HG03432 (cell line): ENCODE measurements around the gene MYBPH.

ENCODE experiments used
- ATAC-seq: cut with Tn5 transposase; IDR thresholded peaks from one replicate; pipeline ENCODE4 v1.9.1; 2021; ENCODE audit warnings: mild to moderate bottlenecking, moderate library complexity; ENCODE audit not compliant: unreplicated experiment

The MYBPH gene

GRCh38 chr1:203150511-203151297, 24.9 kb downstream of the MYBPH start:
- no peak for ATAC-seq

DNA sequence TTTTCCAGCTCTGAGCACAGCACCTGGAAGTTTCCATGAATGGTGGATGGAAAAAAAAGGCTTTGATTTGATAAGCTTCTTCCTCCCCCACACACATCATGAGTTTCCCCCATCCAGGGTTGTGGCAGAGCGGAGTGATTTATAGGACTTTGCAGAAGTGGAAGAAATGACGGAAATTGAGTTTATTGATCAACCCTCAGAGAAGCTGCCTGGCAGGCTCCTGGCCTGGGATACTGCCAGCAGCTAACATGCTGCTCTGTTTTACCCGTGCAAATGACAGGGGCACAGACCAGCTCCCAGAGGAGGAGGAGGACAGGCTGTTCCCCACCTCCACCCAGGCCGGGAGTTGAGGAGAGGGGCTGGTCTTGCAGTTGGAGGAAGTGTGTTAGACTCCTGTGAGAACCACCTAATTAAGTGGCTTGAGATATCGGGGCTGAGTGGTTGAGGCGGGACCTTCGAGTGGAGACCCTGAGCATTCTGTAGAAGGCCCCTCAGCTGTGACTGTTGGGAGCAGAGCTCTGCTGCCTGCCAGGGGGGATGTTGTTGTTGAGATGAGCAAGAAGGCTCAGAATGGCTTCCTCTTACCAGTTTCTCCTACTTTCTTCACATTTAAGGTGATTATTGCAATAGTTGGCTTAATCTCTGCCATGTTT, 26.3 kb downstream of the MYBPH start:
- no peak for ATAC-seq

DNA sequence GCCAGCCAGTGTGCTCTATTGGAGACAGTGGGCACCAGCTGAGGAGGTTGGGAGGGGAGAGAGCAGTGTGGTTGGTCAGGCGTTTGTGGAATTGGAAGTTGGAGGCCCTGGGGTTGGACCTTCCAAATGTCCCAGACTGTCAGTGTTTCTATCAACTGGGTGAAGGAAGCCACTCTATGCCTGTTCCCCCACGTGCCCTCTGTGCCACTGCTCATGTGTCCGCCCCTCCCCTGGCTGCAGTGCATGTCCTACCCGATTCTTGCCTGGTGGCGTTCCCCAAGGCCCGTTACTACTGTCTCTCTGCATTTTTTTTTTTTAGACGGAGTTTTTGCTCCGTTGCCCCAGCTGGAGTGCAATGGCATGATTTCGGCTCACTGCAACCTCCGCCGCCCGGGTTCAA, 27.0 kb downstream of the MYBPH start:
- no peak for ATAC-seq

- no peak for ATAC-seq
These were observed 27.5 kb downstream of the MYBPH start for GRCh38 chr1:203148127-203148526.

DNA sequence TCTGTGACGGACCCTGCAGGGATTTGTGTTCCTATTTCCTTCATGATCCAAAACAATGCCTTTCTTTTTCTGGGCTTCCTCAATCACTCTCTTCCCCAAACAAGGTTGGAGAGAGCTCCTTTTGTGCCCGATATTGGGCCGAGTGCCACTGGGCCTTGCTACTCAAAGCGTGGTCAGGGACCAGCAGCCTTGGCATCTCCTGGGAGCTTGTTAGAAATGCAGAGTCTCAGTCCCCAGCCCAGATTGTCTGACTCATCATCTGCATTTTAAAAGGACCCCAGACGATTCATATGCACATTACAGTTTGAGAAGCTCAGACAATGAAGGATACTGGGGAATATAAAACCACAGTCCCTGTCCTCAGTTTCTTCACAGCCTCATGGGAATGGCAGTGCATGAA, 28.2 kb downstream of the MYBPH start:
- ATAC-seq = no peak

- ATAC-seq = no peak
These were observed 29.1 kb downstream of the MYBPH start for GRCh38 chr1:203146537-203146936.

GRCh38 chr1:203146042-203146369, 29.6 kb downstream of the MYBPH start:
- no peak for ATAC-seq

GRCh38 chr1:203145321-203146041, 30.1 kb downstream of the MYBPH start:
- no peak for ATAC-seq

DNA sequence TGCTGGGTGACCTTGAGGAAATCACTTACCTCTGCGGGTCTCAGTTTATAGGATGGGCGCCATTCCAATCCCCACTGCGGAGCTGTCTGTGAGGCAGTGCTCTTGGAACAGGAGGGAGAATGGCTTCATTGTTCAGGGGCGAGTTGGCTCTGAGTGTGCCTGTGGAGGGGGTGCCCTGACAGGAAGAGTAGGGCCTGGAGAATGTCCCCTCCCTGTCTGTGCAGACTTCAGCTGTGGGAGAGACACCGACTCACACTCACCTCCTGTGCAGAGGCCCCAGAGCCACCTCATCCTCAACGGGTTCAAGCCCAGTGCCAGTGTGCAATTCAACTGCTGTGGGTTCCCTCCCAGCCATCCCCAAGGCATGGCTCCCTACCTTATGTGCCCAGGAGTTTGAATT, 31.0 kb downstream of the MYBPH start:
- ATAC-seq = no peak

DNA sequence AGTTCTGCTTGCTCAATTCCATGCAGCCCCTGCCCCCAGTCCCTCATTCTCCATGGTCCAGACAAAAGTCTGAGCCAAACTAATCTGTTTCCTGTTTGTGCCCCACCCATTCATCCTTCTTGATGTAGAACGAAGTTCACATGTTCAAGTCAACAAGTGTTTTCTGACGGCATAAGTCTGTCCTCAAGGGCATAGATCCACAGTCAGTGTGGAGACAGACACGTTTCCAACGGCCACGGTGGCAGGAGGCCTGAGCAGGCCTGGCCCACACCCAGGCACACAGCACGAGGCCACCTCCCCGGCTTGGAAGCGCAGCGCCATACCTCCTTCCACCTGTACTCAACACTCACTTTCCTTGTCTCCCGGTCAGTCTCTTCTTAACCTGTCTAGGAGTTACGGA, 32.0 kb downstream of the MYBPH start:
- ATAC-seq = no peak

GRCh38 chr1:203142684-203143408, 32.8 kb downstream of the MYBPH start:
- no peak for ATAC-seq

- ATAC-seq = no peak
These were observed 33.5 kb downstream of the MYBPH start for GRCh38 chr1:203142124-203142523.

GRCh38 chr1:203140743-203141520, 34.7 kb downstream of the MYBPH start:
- ATAC-seq = no peak

DNA sequence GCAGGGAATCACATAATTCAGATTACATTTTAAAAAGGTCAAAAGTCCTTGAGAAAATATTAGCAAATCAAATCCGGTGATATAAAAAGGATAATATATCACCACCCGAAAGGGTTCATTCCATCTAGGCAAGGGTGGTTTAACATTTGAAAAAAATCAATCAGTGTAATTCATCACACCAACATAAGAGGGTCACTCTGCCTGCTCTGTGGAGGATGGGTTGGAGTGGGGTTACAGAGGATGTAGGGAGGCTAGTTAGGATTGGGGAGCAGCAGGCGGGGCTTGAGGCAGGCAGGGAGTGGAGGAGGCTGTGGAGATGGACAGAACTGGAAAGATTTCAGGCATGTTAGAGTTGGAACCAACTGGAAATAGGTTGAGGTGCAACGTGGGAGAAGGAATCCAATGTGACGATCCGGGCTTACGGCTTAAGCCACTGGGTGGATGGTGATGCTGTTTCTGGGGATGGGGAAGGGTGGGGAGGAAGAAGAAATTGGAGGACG, 35.6 kb downstream of the MYBPH start:
- no peak for ATAC-seq

- no peak for ATAC-seq
These were observed 37.6 kb downstream of the MYBPH start for GRCh38 chr1:203138066-203138465.

DNA sequence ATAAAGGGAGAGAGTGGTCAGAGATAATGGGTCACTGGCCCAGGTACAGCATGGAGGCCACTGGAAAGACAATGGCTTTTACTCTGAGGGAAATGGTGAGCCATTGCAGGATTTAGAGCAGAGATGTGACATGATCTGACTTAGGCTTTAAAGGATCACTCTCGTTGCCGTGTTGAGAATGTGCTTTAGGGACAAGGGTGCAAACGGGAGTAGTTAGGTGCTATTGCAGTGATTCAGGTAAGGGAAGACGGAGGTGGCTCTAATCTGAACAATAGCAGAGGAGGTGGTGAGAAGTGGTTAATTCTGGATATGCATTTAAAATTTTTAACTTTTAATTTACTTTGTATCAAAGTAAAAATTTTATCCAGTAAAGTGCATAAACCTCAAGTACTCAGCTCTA, 38.3 kb downstream of the MYBPH start:
- no peak for ATAC-seq

- no peak for ATAC-seq
These were observed 39.1 kb downstream of the MYBPH start for GRCh38 chr1:203136409-203137042.

DNA sequence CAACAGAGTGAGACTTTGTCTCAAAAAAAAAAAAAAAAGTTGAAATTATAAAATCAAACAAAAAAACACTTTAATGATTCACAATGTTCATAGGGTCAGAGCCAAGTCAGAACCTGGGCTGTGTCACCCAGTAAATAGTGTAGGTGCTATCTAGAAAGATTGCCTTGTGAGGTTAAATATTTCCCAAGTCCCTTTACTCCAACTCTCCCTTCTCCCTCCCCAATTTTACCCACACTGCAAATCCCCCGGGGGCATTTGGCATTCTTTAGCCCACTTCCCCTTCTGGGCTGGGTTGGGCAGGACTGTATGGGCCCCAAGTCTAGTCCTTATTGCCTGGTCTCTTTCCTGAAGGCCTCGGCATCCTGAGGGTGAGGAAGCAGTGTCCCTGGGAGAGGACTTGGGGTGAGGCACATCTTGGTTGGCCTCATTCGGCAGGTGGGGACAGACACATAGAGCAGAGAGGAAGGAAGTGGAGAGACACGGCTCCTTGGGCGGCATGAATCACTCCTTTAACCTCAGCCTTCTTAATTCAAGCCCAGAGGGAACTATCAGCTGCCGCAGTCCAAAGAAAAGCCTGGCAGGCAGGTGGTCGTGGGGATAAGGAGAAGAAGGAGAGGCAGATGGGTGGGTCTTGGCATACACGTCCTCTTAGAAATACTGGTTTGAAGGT, 39.9 kb downstream of the MYBPH start:
- ATAC-seq = no peak

GRCh38 chr1:203133970-203134725, 41.5 kb downstream of the MYBPH start:
- ATAC-seq = no peak
